Stimulated activated CD4-positive, alpha-beta T cell treated with anti-CD3 and anti-CD28 coated beads, Interleukin-4, amount 100 ng/mL, for 48 hours (primary cell): ENCODE measurements around the gene GPR22.
A peak's percentile ranks its signal among the peaks of the same experiment; 100 is the strongest.

Source experiments
- DNase-seq, 2 donors: peaks; one replicate each; pipeline ENCODE4 v3.0.0-alpha.2; 2020; ENCODE audit warnings: low read depth in 2 of 2

Gene GPR22

GRCh38 chr7:107474104-107474521 is 4.3 kb downstream of the GPR22 start:
- no peak for DNase-seq

DNA sequence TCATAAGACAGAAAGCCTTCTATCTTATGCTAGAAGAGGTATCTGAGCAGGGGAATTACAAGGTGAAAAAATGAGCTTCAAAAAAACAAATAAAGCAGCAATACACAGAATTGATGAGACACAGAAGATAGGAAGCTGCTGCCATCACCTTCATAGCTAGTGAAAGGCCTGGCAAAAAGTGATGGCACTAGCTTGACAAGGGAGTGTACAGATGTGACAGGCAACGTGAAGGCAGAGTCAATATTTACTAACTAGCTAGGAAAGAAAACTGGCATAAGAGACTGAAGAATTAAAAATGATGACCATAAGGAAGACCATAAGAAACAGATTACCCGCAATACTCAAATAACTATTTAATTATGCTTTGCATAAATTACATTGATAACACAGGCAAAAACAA is 9.4 kb downstream of the GPR22 start:
- DNase-seq, result no peak

DNA sequence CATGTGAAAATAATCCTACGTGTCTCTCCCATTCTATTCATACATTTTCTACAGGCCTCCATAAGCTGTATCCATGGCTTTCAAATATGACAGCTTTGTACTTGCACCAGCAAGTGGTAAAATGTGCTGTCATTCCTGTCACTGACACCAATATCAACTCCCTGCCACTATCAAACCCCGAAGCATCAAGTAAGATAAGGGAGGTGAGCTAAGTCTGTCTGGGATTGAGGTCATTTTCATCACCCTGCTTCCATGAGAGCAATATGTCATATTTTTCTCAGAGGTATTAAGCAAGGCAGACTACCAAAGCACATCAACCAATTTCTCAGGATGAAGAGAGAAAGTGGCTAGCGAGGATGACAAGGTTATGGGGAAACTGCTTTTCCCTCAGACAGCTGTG is 11.1 kb downstream of the GPR22 start:
- no peak for DNase-seq

GRCh38 chr7:107482571-107482970 is 12.7 kb downstream of the GPR22 start:
- DNase-seq, result no peak

DNA sequence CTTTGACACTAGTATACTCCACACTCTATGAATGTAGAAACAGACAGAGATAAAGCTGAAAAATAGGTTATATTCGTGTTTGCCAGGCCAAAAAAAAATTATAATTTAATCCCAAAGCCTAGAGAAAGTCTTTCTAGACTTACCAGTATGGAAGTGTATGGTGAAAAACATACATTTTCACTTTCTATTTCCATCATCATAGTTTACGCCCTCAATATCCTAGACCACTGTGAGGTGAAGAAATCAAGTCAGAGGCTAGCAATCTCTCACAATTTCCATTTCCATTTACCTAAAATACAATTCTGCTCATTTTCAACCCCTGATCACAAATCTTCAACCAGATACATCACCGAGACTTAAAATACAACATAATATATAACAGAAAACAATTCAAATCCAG is 16.2 kb downstream of the GPR22 start:
- no peak for DNase-seq

DNA sequence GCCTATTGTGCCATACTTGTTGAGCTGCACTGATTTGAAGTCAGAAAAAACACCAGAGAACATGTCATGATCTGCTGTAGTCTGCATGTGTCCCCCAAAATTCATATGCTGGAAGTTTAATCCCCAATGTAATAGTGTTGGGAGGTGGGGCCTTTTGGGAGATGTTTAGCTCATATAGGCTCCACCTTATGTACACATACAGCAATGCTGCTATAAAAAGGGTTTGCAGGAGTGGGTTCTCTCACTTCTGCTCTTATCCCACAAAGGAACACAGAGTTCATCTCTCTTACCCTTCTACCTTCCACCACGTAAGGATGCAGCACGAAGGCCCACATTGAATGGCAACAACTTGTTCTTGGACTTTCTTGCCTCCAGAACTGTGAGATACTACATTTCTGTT is 23.0 kb downstream of the GPR22 start:
- no peak for DNase-seq

GRCh38 chr7:107494315-107494751 is 24.5 kb downstream of the GPR22 start:
- no peak for DNase-seq

DNA sequence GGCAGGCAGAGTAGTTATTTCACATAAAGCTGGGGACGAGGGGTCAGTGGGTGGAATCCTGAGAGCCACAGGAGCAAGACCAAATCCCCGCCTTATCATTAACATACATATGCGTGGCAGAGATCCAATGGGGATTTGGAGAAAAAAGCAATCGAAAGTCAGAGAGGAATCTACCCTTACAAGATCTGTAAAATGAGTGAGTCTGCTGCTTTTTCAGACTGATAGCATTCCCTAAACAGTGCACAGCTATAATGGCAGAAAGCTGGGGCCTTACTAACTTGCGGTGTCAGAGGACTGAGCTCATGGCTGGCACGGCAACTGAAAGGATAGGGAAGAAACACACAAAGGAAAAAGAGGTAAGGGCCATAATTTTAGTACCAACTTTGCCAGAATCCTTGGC is 25.0 kb downstream of the GPR22 start:
- DNase-seq, result no peak

DNA sequence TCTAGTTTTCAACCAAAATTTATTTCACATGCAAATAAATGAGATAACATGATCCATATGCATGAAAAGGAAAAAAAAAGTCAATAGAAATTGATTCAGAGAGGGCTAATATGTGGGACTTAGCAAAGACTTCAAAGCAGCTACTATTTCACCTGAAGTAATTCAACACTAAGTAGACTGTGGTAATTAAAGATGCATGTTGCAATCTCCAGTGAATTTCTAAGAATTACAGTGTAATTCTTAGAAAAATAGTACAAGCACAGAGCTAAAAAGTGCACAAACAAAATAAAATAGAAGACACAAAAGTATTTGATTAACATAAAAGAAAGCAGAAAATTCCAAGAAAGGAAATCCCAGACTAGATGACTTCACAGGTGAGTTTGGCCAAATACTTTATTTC is 25.7 kb downstream of the GPR22 start:
- no peak for DNase-seq

GRCh38 chr7:107499731-107500130 is 29.9 kb downstream of the GPR22 start:
- DNase-seq, result no peak

GRCh38 chr7:107501593-107501992 is 31.7 kb downstream of the GPR22 start:
- peak in 1 of 2 donors; percentile 4 for DNase-seq

GRCh38 chr7:107502154-107502553 is 32.3 kb downstream of the GPR22 start:
- DNase-seq, result no peak

- DNase-seq, result no peak
Measured at GRCh38 chr7:107502797-107503196, 32.9 kb downstream of the GPR22 start.

- DNase-seq, result no peak
Measured at GRCh38 chr7:107503687-107504086, 33.8 kb downstream of the GPR22 start.

- DNase-seq, result no peak
Measured at GRCh38 chr7:107505362-107505761, 35.5 kb downstream of the GPR22 start.

DNA sequence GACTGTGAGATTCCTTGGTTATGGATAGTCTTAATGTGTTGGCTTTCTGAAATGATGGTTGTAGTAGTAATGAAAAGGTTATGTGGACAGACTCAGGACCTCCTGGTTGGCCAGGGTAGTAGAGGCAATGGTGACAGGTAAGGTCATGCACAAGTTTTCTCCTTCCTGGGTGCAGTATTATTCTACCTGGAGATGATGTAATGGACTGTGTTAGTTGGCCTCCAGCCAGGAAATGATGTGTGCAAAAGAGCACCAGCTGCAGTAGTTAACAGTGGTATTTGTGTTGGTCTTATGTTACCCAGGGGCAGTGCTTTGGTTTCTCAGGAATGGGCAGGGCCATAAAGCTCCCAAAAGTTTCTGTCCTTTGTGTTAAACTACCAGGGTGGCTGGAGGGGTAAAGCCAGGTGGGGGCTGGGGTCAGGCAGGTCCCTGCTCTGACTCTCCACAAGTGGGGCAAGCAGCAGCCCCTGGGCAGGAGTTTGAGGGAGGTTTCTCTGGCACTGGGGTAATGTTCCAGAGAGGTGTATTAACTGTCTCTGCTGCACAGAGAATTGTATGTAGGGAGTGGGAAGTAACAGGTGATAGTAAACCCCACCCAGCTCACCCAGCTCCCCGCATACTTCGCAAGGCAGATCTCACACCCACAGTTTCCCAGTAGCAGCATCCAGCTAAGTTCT is 36.3 kb downstream of the GPR22 start:
- no peak for DNase-seq

- DNase-seq, result no peak
Measured at GRCh38 chr7:107506674-107507339, 37.0 kb downstream of the GPR22 start.
